HepG2 (cell line): Measurements from ENCODE around the gene RASSF4. TPM values are rescaled to one million over a fixed set of nuclear protein-coding genes. Genes with fewer than 3 reads are reported as not detected.
A peak's percentile ranks its signal among the peaks of the same experiment; 100 is the strongest.

Source experiments
- ATRX ChIP-seq: sonication (generic); formaldehyde crosslinking; IDR thresholded peaks from 2 replicates; pipeline ENCODE4 v1.4.0; 2020; ENCODE audit warnings: missing genetic modification reagents, borderline replicate concordance
- CHD2 ChIP-seq: IDR thresholded peaks from 2 replicates; pipeline ENCODE4 v1.6.1; 2011; ENCODE audit warnings: low read depth, low read length, improper control_type of control experiment
- FIP1L1 ChIP-seq: fragments of 200-400 bp; formaldehyde crosslinking; IDR thresholded peaks from 2 replicates; pipeline ENCODE4 v1.6.1; 2018; ENCODE audit warnings: low read depth, mild to moderate bottlenecking, low read length, moderate library complexity, borderline replicate concordance; ENCODE audit not compliant: insufficient read depth
- FUBP1 ChIP-seq: sonication (generic); formaldehyde crosslinking; IDR thresholded peaks from 2 replicates; pipeline ENCODE4 v1.5.1; 2020; ENCODE audit warnings: missing genetic modification reagents, mild to moderate bottlenecking, borderline replicate concordance
- GMEB1 ChIP-seq: sonication (generic); formaldehyde crosslinking; IDR thresholded peaks from 2 replicates; pipeline ENCODE4 v1.5.1; 2020; ENCODE audit warnings: missing genetic modification reagents, mild to moderate bottlenecking, borderline replicate concordance
- HNRNPK ChIP-seq: fragments of 200-400 bp; formaldehyde crosslinking; IDR thresholded peaks from 2 replicates; pipeline ENCODE4 v1.6.1; 2018; ENCODE audit warnings: low read length, low read depth, moderate library complexity, mild to moderate bottlenecking; ENCODE audit not compliant: poor library complexity, severe bottlenecking
- KAT7 ChIP-seq: IDR thresholded peaks from 2 replicates; pipeline ENCODE4 v1.6.1; 2018; ENCODE audit warnings: borderline replicate concordance, missing compliant biosample characterization
- KMT2A ChIP-seq: sonication (generic); formaldehyde crosslinking; IDR thresholded peaks from 2 replicates; pipeline ENCODE4 v1.4.0; 2020; ENCODE audit warnings: missing genetic modification reagents
- MAX ChIP-seq: IDR thresholded peaks from 2 replicates; pipeline ENCODE4 v1.6.1; 2012; ENCODE audit warnings: inconsistent platforms
- NFKBIZ ChIP-seq: IDR thresholded peaks from 2 replicates; pipeline ENCODE4 v1.6.1; 2018; ENCODE audit warnings: missing genetic modification reagents, missing compliant biosample characterization
- SP5 ChIP-seq: IDR thresholded peaks from 2 replicates; pipeline ENCODE4 v1.6.1; 2016; ENCODE audit warnings: low read depth, borderline replicate concordance
- TBP ChIP-seq: sonication (generic); formaldehyde crosslinking; IDR thresholded peaks from 2 replicates; pipeline ENCODE4 v1.5.0; 2020; ENCODE audit warnings: missing genetic modification reagents
- ZBTB3 ChIP-seq: sonication (generic); formaldehyde crosslinking; IDR thresholded peaks from 2 replicates; pipeline ENCODE4 v1.4.0; 2020; ENCODE audit warnings: low read depth, mild to moderate bottlenecking, moderate library complexity, missing genetic modification reagents, borderline replicate concordance
- ZBTB33 ChIP-seq: sonication (generic); formaldehyde crosslinking; IDR thresholded peaks from 2 replicates; pipeline ENCODE4 v1.4.0; 2020; ENCODE audit warnings: missing genetic modification reagents
- ZBTB44 ChIP-seq: sonication (generic); formaldehyde crosslinking; IDR thresholded peaks from 2 replicates; pipeline ENCODE4 v1.4.0; 2020; ENCODE audit warnings: missing genetic modification reagents
- ZNF496 ChIP-seq: sonication (generic); formaldehyde crosslinking; IDR thresholded peaks from 2 replicates; pipeline ENCODE4 v1.8.1; 2023; ENCODE audit warnings: mild to moderate bottlenecking, moderate library complexity, missing genetic modification reagents; ENCODE audit not compliant: insufficient replicate concordance
- ZNF597 ChIP-seq: sonication (generic); formaldehyde crosslinking; IDR thresholded peaks from 2 replicates; pipeline ENCODE4 v1.5.0; 2020; ENCODE audit warnings: missing genetic modification reagents
- ZNF781 ChIP-seq: sonication (generic); formaldehyde crosslinking; IDR thresholded peaks from 2 replicates; pipeline ENCODE4 v1.5.1; 2020; ENCODE audit warnings: borderline replicate concordance, mild to moderate bottlenecking, missing genetic modification reagents; ENCODE audit errors: not compliant biosample characterization
- ZNF788 ChIP-seq: sonication (generic); formaldehyde crosslinking; IDR thresholded peaks from 2 replicates; pipeline ENCODE4 v1.5.0; 2020; ENCODE audit warnings: mild to moderate bottlenecking, missing genetic modification reagents, borderline replicate concordance
- polyA plus RNA-seq, 8 experiments: library from polyadenylated mRNA; depleted of rRNA in 3 of 8; stranded (reverse) in 7 of 8; unstranded in 1 of 8; fragments of >200 nt; fragmentation: Illumina TruSeq in 4 of 8; extraction: Trizol in 4 of 8; gene quantifications; 2 replicates each; pipeline versions ENCODE4 v1.2.1 to v1.2.3, GENCODE V29; 2011 to 2016; ENCODE audit warnings: low read depth in 4 of 8, missing spikeins in 1 of 8, mixed read lengths in 1 of 8; ENCODE audit not compliant: insufficient read depth in 1 of 8
- total RNA-seq, 5 experiments: library from RNA; depleted of rRNA; stranded (reverse); fragments of >200 nt; fragmentation: Illumina TruSeq; extraction: Trizol; gene quantifications; 2 replicates each; pipeline ENCODE4 v1.2.3, GENCODE V29; 2016; ENCODE audit warnings: low read depth in 1 of 5

Gene RASSF4
- total and polyA plus RNA-seq, 2 of the 13 experiments (the other 11 are each of a cell fraction or from before 2014, with no cell fraction given): 34.0 to 51.7 TPM

- TF ChIP-seq ZBTB3 (CRISPR knock-in tag) (no peak), FIP1L1 (no peak), ZNF781 (CRISPR knock-in tag) (no peak), CHD2 (no peak; the same call in 1 of the 2 replicates), NFKBIZ (CRISPR knock-in tag) (0 out of 2 replicates have a peak, but pooled peaks have one; percentile 16), SP5 (CRISPR knock-in tag) (peak; percentile 52), ZNF496 (no peak), FUBP1 (no peak), KAT7 (peak; percentile 12; the same call in 1 of the 2 replicates), KMT2A (CRISPR knock-in tag) (no peak), MAX (peak; percentile 42), ZBTB33 (CRISPR knock-in tag) (no peak), TBP (CRISPR knock-in tag) (no peak), ZNF597 (CRISPR knock-in tag) (no peak), ATRX (CRISPR knock-in tag) (no peak), ZNF788 (peak; percentile 69; the same call in 1 of the 2 replicates), HNRNPK (no peak), GMEB1 (CRISPR knock-in tag) (peak; percentile 21; the same call in 1 of the 2 replicates), ZBTB44 (CRISPR knock-in tag) (no peak)
Measured at GRCh38 chr10:44980309-44981171, 20.9 kb downstream of the RASSF4 start (continued).
